OCI-LY3 (cell line): ENCODE data around the gene LRRC63.

Experiments used
- H2AFZ ChIP-seq: fragments of 200-600, 300-600 bp; shearing (Covaris generic); 2 replicates; pipeline ENCODE4 v1.6.0; 2014; ENCODE audit warnings: antibody characterized with exemption, low read depth, low read length
- H3K27ac ChIP-seq: fragments of 200-600, 300-600 bp; sonication (generic); 2 replicates; pipeline ENCODE4 v1.5.1; 2014; ENCODE audit warnings: mild to moderate bottlenecking, low read length, moderate library complexity, mixed read lengths
- H3K27me3 ChIP-seq: fragments of 200-600, 300-600 bp; sonication (generic); 2 replicates; pipeline ENCODE4 v1.6.1; 2014; ENCODE audit warnings: low read depth, low read length, mixed read lengths
- H3K36me3 ChIP-seq: fragments of 200-600, 300-600 bp; sonication (generic); replicated peaks from 2 replicates; pipeline ENCODE3; 2014; ENCODE audit warnings: low read depth, low read length, mixed read lengths
- H3K4me1 ChIP-seq: fragments of 300-600, 200-600 bp; sonication (generic); 2 replicates; pipeline ENCODE4 v1.6.1; 2014; ENCODE audit warnings: low read length, mixed read lengths
- H3K4me2 ChIP-seq: fragments of 200-600, 300-600 bp; sonication (generic); 2 replicates; pipeline ENCODE4 v1.6.1; 2014; ENCODE audit warnings: low read length, mixed read lengths
- H3K4me3 ChIP-seq: fragments of 300-600, 200-600 bp; sonication (generic); 2 replicates; pipeline ENCODE4 v1.5.1; 2014; ENCODE audit warnings: antibody characterized with exemption, mild to moderate bottlenecking, low read length, moderate library complexity
- H3K79me2 ChIP-seq: fragments of 300-600, 200-600 bp; shearing (Covaris generic); 2 replicates; pipeline ENCODE4 v1.6.1; 2014; ENCODE audit warnings: mild to moderate bottlenecking, low read length, mixed read lengths
- H3K9ac ChIP-seq: fragments of 300-600, 200-600 bp; shearing (Covaris generic); 2 replicates; pipeline ENCODE4 v1.6.0; 2014; ENCODE audit warnings: mild to moderate bottlenecking, low read length, moderate library complexity
- H3K9me3 ChIP-seq: fragments of 200-600, 300-600 bp; shearing (Covaris generic); 2 replicates; pipeline ENCODE4 v1.6.1; 2014; ENCODE audit warnings: low read length, mixed read lengths; ENCODE audit not compliant: insufficient read depth
- H4K20me1 ChIP-seq: fragments of 200-600, 300-600 bp; sonication (generic); 2 replicates; pipeline ENCODE4 v1.6.1; 2016; ENCODE audit warnings: low read length, mixed read lengths; ENCODE audit not compliant: insufficient read depth
- EZH2phosphoT487 ChIP-seq: fragments of 200-600 bp; shearing (Covaris generic); IDR thresholded peaks from 2 replicates; pipeline ENCODE4 v1.6.1; 2018; ENCODE audit warnings: antibody characterized with exemption, mixed run types, low read depth
- TF ChIP-seq, protein P1 (sequence below): fragments of 200-600, 300-600 bp; sonication (generic); IDR thresholded peaks from 2 replicates; pipeline ENCODE4 v1.5.1; 2014; ENCODE audit warnings: antibody characterized with exemption, low read length, low read depth

LRRC63 gene

DNA sequence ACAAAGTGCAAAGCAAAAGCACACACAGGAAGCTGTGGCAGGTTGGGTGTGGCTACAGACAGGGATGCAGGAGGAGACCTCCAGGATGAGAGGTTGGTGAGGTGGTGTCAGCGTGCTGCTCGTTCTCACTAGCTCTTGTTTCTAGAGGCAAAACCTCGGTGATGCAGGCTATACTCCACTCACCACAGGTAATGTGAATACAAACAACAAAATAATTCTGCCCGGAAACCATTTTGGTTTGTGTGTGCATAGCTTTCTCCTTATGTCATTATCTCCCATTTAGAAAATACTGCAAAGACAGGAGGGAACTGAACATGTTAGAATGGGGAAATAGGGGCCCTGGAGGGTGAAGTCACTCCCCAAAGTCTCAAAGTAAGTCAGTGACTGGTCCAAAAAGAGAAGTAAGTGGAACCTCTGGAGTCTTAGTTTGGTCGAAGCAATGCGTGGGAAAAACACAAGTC is 39.2 kb upstream of the LRRC63 start:
- peaks cover 81% of the 10 kb centered on the region for H3K36me3 ChIP-seq
- peaks cover 100% of the 10 kb centered on the region for H4K20me1 ChIP-seq
- peak overlapping the region; percentile 95 for H3K27ac ChIP-seq
- no peaks in the 10 kb centered on the region for H3K27me3 ChIP-seq
- H3K4me3 ChIP-seq: peak overlapping the region; percentile 91
- H3K4me2 ChIP-seq: peak overlapping the region; percentile 95
- H3K79me2 ChIP-seq: peaks cover 100% of the 10 kb centered on the region
- H3K9me3 ChIP-seq: no peaks in the 10 kb centered on the region
- H3K4me1 ChIP-seq: peaks cover 97% of the 10 kb centered on the region
- no peak overlapping the region for H2AFZ ChIP-seq
- H3K9ac ChIP-seq: peak overlapping the region; percentile 99
- TF ChIP-seq, protein P1, sequence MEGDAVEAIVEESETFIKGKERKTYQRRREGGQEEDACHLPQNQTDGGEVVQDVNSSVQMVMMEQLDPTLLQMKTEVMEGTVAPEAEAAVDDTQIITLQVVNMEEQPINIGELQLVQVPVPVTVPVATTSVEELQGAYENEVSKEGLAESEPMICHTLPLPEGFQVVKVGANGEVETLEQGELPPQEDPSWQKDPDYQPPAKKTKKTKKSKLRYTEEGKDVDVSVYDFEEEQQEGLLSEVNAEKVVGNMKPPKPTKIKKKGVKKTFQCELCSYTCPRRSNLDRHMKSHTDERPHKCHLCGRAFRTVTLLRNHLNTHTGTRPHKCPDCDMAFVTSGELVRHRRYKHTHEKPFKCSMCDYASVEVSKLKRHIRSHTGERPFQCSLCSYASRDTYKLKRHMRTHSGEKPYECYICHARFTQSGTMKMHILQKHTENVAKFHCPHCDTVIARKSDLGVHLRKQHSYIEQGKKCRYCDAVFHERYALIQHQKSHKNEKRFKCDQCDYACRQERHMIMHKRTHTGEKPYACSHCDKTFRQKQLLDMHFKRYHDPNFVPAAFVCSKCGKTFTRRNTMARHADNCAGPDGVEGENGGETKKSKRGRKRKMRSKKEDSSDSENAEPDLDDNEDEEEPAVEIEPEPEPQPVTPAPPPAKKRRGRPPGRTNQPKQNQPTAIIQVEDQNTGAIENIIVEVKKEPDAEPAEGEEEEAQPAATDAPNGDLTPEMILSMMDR: no peak
- no peak for TF ChIP-seq EZH2phosphoT487

DNA sequence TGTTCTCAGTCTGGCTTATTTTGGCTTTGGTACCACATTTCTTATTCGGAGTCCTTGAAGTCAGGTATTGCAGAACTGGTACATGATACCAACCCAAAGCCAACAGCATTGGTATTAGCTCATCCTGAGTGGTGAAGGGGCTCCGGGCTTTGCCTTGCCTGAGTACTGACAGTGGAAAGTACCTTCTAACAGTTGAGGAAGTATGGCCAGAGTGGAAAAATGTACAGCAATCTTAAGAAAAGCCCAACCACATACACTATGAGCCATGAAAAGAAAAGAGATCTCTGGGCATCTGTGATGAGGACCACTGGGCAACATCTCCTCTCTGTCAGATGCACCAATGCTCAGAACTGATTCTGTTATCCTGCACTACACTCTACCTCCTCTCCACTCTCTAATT is 38.1 kb upstream of the LRRC63 start:
- Histone ChIP-seq H3K4me1 (peaks cover 91% of the 10 kb centered on the region), H3K9ac (peak overlapping the region; percentile 99), H3K4me3 (peak overlapping the region; percentile 91), H4K20me1 (peaks cover 100% of the 10 kb centered on the region), H3K36me3 (peaks cover 85% of the 10 kb centered on the region), H2AFZ (no peak overlapping the region), H3K9me3 (no peaks in the 10 kb centered on the region), H3K79me2 (peaks cover 100% of the 10 kb centered on the region), H3K4me2 (peak overlapping the region; percentile 95), H3K27ac (peak overlapping the region; percentile 95), H3K27me3 (no peaks in the 10 kb centered on the region)
- TF ChIP-seq EZH2phosphoT487: no peak
- TF ChIP-seq, protein P1: no peak

DNA sequence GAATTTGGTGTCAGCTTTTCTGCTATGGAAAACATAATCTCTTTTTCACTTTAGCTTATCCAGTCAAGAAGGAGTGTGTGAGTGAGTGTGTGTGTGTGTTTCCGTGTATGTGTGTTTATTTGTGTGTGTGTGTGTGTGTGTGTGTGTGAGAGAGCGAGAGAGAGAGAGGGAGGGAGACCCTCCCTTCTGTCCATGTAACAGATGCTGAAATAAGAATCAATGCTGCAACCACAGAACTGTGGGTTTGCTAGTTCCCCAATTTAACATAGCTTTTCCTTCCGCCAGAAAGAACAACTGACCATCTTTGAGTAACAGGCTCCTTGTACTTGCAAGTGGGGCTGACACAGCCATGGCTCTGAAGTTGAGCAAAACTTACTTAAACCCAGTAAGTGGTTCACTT is 35.0 kb upstream of the LRRC63 start:
- H3K36me3 ChIP-seq: peaks cover 85% of the 10 kb centered on the region
- no peak overlapping the region for H2AFZ ChIP-seq
- peak overlapping the region; percentile 99 for H3K9ac ChIP-seq
- H3K4me2 ChIP-seq: peak overlapping the region; percentile 95
- peaks cover 100% of the 10 kb centered on the region for H3K79me2 ChIP-seq
- H3K27ac ChIP-seq: peak overlapping the region; percentile 95
- TF ChIP-seq, protein P1: no peak
- no peak for TF ChIP-seq EZH2phosphoT487
- peak overlapping the region; percentile 91 for H3K4me3 ChIP-seq
- peaks cover 60% of the 10 kb centered on the region for H3K4me1 ChIP-seq
- H3K27me3 ChIP-seq: no peaks in the 10 kb centered on the region
- H3K9me3 ChIP-seq: no peaks in the 10 kb centered on the region
- peaks cover 87% of the 10 kb centered on the region for H4K20me1 ChIP-seq

DNA sequence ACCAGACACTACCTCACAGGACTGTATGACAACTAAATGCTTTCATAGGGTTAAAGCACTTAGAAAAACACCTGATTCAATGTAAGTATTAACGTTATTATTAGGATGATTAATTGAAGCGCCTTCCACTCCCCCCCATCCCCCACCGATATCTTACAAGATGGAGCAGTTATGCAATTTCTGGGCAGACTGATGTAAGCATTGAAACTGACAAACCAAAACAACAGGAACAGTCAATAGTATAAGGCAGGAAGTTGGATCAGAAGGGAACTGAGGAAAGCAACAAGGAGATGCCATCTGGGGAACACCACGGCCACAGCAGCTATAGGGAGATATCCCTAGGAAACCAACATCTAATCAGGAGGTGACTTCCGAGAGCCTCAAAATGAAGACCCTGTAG is 33.6 kb upstream of the LRRC63 start:
- Histone ChIP-seq H3K4me3 (peak overlapping the region; percentile 91), H3K27ac (peak overlapping the region; percentile 95), H3K4me1 (peaks cover 55% of the 10 kb centered on the region), H2AFZ (no peak overlapping the region), H4K20me1 (peaks cover 73% of the 10 kb centered on the region), H3K27me3 (no peaks in the 10 kb centered on the region), H3K4me2 (peak overlapping the region; percentile 95), H3K9me3 (no peaks in the 10 kb centered on the region), H3K79me2 (peaks cover 97% of the 10 kb centered on the region), H3K36me3 (peaks cover 73% of the 10 kb centered on the region), H3K9ac (peak overlapping the region; percentile 99)
- no peak for TF ChIP-seq EZH2phosphoT487
- TF ChIP-seq, protein P1: no peak
